Fibroblast of skin of scalp (primary cell): ENCODE data around the gene APCDD1L.
A peak's percentile ranks its signal among the peaks of the same experiment; 100 is the strongest.

Experiments
- DNase-seq: peaks from one replicate; pipeline ENCODE4 v3.0.0-alpha.2; 2013

APCDD1L gene

DNA sequence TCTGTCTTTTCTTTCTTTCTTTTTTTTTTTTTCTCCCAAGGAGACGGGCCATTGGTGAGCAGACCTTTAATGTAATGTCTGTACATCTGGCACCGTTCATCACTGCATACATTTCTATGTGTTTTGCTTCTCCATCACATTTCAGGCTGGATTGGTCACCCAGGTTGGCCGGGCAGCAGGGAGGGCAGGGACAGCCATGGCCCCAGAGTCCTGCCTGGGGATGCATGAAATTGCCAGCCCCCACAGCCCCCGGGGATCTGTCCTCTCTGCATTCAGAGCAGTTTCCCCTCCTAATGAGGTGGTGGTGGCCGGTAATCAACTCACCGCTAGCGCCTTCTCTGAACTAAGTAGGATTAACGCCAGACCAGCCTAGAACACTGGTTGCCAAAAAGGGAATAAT is 50.4 kb downstream of the APCDD1L start:
- DNase-seq = no peak

GRCh38 chr20:58463256-58463655 is 51.9 kb downstream of the APCDD1L start:
- DNase-seq = no peak

DNA sequence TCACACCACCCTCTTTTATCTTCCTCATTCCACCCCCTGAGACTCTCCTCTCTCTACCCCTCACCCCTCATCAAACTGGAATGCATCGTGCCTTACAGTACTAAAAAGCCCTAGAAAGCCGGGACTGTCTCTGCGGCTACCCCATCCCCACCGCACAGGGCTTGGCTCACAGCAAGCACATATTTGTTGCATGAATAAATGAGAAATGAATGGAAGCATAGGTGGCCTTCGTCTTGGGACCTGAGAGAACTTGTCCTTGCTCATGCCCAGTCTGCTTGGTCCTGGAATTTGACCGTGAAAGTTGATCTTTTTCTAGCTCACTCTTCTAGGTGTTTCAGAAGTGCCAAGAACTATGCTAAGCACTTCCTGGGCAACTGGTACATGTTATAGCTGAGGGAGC is 53.3 kb downstream of the APCDD1L start:
- peak; percentile 50 for DNase-seq

- DNase-seq = no peak
These were observed 54.1 kb downstream of the APCDD1L start for GRCh38 chr20:58461104-58461503.

DNA sequence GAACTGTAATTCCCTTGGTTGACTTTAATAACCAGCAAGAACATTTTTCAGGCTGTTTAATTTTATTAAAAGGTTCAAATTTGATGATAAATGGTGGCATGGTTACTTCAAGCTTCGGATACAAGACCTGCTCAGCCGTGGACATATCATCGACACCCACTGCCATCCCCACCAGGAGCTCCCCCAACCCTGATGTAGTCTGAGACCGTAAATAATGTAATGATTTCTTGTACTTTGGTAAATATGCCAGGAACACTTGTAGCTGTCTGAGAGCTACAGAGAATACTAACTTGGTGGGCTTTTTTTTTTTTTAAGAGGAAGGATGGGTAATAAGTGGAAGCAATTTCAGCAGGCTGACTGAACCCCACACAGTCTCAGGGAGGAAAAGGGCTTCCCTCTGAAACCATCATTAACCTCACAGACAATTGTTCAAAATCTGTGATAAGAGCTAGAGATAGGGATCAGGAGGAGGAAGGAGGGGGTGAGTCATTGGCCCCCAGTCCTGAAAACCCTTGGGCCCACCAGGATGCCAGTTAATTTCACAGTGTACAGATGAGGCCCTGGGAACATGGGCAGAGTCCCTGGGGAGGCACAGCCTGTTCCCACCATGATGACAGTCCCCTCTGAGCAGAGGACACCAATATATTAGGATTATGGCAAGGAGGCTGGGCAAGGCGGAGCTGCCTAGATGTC is 56.0 kb downstream of the APCDD1L start:
- no peak for DNase-seq

DNA sequence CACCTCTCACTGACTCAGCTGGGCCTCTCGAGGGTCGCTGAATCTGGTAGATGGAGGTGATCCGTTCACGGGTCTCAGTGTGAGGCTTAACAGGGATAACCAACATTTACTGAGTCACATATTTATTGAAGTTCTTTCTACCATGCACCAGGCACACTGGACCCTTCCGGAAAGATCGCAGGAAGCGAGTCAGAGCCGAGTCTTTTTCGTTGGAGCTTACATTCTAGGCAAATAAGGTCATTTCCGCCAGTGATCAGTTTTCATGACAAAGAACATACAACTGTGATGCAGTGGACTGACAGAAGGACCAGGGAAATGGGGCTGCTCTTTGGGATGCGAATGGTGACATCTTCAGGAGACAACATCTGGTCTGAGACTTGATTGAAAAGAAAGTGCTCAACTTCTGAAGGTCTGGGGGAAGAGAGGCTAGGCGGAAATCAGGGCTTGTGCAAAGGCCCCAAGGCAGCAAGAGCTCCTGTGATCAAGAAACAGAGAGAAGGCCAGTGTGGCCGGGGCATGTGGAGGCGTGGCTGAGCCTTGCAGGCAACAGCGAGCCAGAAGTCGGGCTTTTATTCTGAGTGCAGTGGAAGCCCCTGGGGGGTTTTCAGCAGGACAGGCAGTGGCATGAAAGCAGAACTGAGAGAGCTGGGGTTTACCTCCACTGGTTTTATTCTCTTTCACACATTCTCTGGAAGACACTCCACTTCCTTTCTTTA is 56.7 kb downstream of the APCDD1L start:
- peak; percentile 39 for DNase-seq

GRCh38 chr20:58457083-58457695 is 58.0 kb downstream of the APCDD1L start:
- DNase-seq = peak; percentile 68

DNA sequence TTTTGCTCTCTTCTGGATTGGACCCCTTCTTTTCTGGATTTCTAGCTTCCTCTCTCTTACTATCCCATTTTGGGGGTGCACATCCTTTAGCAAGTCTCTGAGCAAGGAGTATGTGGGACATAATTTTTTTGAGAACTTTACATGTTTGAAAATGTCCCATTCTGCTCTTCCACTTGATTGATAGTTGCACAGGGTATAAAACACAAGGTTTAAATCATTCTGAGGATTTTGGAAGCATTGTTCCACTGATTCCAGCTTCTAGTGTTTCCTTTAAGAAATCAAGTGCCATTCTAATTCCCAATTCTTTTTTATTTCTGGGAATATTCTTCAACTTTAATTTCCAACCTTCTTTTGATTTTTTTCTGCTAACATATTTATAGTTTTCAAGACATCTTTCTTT is 60.7 kb downstream of the APCDD1L start:
- DNase-seq = no peak

DNA sequence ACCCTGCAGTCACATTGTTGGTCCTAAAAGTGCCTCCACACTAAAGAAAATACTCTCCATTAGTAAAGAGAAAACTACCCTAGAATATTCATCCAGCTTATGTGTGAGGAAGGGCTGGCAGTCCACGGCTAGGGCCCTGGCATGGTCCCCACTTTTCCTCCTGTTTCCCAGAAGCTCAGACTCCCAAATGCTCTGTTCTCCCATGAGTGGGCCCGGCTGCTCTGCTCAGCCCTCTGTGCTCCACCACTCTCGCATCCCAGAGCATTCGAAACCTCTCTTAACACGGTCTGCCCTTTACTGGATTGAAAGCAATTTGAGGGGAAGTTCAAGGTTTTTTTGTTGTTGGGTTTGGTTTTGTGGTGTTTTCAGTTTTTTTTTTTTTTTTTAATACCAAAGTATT is 61.8 kb downstream of the APCDD1L start:
- no peak for DNase-seq

DNA sequence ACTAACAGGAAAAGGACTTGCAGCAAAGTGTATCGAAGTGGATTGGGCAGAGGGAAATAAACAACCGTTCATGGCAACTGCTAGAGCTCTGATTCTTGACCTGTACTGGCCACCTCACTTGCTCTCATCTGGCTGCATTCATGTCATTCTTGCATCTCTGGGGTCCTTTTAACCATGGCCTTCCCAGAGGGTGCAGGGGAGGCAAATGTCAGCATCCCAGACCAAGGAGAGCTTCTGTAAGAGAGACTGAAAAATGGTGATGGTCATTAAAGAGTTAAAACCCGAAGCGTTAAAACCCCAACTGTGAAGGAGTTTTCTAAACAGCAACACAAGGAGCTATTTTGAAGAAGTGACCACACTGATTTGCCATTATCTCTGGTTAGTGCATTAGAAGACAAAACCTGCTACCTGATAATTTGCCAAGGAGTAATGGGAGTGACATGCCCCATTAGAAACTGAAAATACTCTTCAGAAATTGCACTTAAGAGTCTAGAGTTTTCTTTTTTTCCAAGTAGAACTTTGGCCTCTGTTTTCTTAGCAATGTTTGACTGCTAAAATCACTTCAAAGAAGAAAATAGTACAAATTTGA is 62.4 kb downstream of the APCDD1L start:
- DNase-seq = no peak

- no peak for DNase-seq
These were observed 64.9 kb downstream of the APCDD1L start for GRCh38 chr20:58450254-58450653.

GRCh38 chr20:58449681-58450221 is 65.4 kb downstream of the APCDD1L start:
- no peak for DNase-seq

- no peak for DNase-seq
These were observed 66.2 kb downstream of the APCDD1L start for GRCh38 chr20:58448958-58449357.

DNA sequence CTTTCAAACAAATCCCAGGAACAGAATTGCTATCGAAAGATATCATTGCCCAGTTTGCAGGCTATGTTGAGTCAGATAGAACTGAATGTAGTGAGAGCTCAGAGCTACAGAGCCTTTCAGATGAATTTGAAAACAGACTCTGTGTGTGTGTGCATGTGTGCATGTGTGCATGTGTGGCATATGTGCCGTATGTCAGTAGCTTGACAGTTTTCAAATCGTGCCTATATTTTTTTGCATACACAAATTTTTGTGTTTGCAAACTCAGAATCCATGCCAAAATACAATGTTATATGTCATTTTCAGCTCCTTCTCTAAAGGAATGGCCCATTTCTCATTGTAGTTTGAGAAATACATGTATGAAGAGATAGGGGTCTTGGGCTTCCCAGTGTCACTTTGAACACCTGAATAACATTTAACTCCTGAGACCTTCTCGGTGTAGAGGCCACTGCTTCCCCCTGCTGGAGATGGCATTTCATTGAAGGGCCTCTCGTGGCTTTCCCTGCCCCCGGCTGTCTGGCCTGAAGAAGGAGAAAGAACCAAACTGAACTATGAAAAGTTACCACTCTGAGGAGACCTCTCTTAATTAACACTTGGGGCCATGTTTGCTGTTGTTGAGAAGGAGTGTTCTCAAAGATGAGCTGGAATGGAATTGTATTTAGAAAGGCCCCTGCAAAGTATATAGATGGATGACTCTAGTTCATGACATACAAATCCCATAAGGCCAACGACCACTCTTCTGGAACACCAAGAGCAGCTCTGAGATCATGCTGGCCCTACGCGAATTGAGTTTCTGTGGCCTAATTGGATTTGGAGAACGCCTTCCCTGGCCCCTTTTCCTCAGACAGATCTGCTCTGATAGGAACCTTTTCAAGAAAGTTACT is 67.4 kb downstream of the APCDD1L start:
- peak; percentile 53 for DNase-seq

- no peak for DNase-seq
These were observed 68.3 kb downstream of the APCDD1L start for GRCh38 chr20:58446960-58447265.

GRCh38 chr20:58446264-58446959 is 68.8 kb downstream of the APCDD1L start:
- DNase-seq = no peak

GRCh38 chr20:58444746-58445255 is 70.4 kb downstream of the APCDD1L start:
- DNase-seq = no peak

DNA sequence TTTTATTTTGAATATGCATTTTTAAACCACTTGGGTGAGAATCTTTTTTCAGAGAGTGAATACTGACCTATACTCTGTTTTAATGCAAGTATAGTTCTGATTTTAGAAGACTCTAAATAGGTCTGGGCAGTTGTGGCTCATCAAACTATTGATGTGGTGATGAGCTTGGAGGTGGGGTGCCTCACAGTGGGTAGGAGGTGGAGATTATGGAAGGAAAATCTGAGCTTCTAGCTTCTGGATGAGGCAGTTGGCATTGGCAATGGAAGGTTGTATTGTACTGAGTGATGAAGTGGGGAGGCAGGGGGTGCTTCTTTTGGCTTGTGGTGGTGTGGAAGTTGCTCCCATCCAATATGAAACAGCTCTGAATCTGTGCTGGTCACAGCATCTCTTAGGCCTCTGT is 73.5 kb downstream of the APCDD1L start:
- no peak for DNase-seq

DNA sequence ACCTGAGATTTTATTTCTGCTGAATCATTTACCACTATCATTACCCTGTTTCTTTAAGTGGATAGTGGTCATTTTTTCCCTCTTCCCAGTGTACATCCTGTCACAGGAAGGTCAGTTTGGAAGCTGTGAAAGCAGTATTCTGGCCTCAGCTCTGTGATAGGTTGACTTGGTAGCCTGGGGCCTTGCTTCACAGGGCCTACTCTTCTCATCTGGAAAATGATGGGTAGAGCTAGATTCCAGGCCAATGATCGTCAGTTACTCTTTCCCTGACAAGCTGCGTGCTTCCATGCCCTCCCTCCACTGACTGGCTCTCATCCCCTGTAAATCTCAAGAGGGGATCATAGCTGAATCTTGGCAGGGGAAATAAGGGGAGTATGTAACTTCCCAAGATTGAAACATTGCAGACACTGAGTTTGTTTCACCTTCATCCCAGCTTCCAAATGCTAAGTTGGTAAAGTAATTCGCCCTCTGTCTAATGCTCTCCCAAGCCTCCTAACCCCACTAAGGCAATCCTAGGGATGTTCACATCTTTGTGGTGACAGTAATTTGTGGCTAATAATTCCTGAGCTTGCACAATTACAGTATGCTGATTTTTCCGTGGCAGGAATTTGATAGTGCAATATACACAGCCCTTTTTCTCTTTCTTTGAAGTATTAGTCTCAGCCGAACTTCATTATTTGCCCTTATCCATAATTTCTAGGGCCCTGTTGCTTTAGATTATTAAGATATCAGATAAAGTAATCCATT is 75.0 kb downstream of the APCDD1L start:
- DNase-seq = no peak

DNA sequence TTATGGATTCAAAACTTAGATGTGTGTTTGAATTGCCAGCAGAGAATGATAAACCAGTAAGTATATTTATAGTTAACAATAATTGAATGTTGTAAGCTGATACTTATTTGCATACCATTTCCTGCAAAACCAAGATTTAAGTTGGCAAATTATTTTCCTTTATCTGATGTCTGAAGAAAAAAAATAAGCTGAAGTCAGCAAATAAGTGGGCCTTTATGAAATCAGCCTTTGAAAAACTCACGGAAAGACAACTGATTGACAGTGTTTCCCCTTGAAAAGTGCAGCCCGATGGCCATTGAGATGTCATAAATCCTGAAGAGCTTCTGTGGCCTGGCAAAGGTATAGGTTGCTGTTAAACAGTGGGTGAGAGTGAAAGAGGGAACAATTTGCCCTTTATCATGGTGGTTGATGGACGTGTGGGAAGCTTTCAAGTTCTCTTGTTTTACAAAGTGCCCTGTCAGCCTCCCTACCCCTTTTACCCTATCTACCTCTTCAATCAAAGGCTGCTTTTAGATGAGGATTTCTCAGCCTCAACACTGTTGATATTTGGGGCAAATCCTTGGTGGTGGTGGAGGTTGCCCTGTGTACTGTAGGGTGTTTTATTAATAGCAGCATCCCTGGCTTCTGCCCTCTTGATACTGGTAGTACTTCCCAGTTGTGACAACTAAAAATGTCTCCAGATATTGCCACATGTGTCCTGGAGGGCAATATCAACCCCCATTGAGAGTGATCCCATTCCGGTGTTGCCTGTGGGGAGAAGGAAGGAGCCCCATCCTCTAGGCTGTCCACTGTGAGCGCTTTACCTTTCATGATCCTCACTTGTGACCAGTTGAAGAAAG is 76.0 kb downstream of the APCDD1L start:
- DNase-seq = no peak
